ENCODE measurements around the gene PLB1.
"Not testable (repeated sequence)": the region's sequence is repeated elsewhere in the genome, so short reads cannot be mapped to it uniquely, and the experiment has no call there.

PLB1 gene

DNA sequence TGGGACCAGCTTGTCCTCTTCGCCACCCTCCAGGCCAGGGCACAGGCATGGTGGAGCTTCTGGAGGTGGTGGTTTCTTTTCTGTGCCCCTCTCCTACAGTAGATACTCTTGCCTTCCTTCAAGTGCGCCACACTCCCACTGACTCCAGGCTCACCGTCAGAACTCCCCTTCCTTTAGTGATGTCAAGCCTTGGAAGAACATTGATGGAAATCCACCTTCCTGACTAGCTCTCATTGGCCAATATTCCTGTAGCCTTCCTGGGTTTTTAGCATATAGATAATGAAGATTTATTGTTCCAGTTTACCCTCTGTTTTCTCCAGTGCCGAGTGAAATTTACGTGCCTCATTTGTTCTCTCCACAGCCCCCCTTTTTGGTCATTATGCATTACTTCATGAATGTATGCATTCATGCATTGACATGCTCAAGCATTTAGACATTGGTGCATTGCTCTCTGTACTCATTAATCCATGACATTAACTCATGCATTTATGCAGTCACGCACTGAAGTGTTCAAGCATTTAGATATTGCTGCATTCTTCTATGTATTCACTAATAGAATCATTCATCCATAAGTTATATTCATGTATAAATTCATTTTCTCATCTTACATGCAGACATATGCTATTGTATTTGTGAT, 37.3 kb downstream of the PLB1 start:
- DNase-seq (ENCODE audit: low read depth in 2 of 2), result no peak

DNA sequence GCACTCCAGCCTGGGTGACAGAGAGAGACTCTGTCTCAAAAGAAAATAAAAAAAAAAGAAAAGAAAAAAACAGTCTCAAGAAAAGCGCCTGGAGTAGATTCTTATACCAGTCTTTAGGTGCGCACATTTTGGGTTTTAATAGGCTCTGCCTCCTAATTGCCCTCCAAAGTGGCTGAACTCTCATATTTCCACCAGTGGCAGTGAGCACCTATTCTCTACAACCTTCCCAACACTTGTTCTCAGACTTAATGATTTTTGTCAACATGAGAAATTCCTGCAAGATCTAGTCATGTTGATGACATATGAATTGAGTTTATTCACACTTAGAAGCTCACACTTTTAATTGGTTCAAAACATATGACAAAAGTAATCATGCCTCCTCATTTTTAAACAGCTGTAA, 39.0 kb downstream of the PLB1 start:
- no peak for DNase-seq (ENCODE audit: low read depth in 2 of 2)

DNA sequence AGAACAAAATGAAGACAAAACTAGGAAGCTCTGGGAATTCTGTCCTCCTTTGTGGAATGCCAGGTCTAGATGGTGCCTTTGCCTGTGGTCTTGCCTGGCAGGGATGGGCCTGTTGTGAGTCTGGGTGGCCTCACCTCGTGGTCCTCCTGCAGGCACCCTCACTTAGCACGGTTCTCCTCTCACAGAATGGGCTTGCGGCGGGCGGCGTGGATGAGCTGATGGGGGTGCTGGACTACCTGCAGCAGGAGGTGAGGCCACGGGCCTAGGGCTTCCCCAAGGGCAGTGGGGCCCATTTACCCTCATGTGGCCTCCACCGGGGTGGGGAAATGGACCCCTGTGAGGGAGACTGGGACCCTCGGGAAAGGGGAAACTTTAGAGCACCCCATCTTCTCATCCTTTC, 42.3 kb downstream of the PLB1 start:
- no peak for DNase-seq (ENCODE audit: low read depth in 2 of 2)

DNA sequence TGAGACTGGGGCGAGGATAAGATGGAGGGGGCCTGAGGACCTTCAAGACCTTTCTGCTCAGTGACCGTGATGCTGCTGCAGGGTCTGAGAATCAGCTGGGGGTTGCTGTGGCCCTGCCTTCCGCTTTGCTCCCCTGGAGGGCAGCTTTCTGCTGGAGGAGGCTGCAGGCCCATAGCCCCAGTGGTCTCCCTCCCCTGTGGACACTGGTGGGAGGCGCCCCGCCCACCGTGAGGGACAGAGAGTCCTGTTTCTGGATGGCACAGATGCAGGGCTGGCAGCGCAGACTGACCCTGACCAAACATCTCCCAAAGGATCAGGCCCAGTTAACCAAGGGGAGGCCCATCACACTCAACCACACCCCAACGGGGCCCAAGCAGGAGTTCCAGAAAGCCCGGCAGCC, 42.8 kb downstream of the PLB1 start:
- no peak for DNase-seq (ENCODE audit: low read depth in 2 of 2)

DNA sequence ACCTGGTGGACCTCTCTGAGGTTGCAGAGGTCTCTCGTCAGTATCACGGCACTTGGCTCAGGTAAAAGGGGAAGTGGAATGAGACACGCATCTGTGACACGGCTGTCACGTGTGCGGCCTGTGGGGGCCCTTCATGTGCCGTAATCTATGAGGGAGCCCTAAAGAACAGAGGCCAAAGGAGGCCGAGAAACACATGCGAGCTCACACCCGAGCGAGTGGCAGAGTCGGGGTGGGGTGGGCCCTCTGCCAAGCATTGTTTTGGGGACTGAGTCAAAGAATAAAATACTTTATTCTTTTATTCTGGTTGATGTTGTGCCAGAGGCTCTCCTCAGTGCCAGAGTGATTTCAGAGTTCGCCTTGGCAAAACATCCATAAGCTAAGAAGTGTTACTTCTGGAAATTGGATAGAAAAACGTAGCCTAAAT, 43.3 kb downstream of the PLB1 start:
- DNase-seq (ENCODE audit: low read depth in 2 of 2), result no peak

DNA sequence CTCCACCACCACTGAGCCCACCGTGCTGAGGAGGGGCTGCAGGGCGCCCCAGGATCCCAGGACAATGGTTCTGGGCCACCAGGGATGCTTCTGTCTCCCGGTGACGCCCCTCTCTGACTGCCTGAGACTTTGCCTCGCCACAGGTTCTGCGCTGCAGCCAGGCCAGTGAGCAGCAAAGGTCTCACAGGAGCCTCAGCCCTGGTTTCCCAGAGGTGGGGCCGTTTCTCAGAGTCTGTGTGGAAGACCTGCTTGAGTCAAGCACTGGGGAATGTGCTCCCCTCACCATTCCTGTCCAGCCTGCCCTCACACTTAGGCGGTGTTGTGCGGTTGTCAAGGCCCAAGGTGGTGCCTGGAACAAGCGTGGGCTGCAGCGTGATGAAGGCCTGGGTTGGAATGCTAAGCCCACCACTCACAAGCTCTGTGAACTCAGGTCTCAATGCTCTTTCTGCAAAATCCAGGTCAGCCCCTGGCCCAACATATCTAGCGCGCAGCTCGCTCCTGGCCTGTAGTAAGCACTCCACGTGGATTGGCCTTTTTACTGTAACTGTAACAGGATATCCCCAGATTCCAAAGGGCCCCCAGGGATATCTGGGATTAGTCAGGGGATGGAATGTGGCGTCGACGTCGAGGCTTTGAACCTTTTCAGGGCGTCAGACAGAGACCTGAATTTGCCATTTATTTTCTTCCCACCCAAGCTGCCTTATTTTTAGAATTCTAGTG, 47.6 kb downstream of the PLB1 start:
- no peak for DNase-seq (ENCODE audit: low read depth in 2 of 2)

DNA sequence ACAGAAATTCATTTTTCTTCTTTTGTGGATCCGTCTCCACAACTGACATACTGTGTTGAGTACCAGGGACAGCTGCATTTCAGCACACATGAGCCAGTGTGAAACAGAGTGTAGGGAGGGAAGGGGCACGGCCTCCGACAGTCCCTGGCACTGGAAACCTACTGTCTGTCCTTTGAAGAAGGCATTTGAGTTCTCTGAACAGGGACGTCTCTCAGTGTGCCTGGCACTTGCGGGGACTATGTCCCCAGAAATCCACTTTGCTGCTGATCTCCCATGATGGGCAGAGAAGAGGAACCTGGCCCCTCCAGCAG, 48.1 kb downstream of the PLB1 start:
- no peak for DNase-seq (ENCODE audit: low read depth in 2 of 2)

DNA sequence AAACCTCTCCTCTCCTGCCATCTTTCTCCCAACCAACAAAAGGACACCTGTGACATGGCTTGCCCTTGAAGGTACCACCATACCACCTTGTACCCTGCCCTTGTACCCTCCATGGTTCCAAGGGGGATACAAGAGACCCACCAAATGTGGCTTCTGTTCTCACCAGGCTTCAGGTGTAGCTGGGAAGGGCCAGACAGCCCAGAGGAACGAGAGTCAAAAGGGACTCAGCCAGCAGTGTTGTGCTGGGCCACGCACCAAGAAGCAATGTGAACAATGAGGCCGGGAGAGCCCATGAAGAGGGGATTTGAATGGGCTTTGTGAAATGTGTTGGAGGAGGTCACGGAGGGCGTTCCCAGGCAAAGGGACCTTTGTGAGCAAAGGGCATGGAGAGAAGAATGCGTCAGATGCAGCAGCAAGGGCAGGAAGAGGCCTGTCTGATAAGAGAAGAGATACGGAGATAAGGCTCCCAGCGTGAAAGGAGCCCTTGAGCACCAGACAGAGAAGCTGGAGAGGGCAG, 48.6 kb downstream of the PLB1 start:
- DNase-seq (ENCODE audit: low read depth in 2 of 2), result peak in 1 of 2 donors; percentile 18

DNA sequence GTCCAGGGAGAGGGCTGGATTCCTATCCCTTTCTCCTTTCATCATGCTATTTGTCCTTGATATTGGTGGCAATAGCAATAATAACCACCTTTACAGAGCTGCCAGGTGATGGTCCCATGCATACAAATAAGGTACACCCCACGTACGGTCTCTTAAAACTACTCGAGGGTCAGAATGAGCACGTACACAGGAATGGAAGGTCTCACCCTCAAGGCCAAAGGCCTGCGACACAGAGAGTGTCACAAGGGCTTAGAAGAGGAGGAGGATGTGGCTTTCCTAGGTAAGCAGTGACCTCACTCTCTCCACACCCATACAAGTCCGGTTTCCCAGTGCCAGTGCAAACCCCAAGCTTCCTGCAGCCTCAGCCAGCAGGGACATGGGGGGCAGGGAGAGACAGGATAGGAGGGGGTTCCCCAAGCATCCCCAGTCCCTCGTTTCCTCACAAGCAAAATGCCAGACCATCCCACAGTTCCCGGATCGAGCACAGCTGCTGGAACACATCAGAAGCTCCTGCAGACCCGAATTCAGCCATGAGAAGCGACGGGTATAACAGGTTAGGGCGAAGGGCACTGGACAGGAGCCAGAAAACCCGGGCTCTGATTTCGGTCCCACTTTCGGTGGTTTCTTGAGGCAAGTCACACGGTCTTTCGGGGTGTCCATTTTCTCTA, 49.2 kb downstream of the PLB1 start:
- DNase-seq (ENCODE audit: low read depth in 2 of 2), result no peak

DNA sequence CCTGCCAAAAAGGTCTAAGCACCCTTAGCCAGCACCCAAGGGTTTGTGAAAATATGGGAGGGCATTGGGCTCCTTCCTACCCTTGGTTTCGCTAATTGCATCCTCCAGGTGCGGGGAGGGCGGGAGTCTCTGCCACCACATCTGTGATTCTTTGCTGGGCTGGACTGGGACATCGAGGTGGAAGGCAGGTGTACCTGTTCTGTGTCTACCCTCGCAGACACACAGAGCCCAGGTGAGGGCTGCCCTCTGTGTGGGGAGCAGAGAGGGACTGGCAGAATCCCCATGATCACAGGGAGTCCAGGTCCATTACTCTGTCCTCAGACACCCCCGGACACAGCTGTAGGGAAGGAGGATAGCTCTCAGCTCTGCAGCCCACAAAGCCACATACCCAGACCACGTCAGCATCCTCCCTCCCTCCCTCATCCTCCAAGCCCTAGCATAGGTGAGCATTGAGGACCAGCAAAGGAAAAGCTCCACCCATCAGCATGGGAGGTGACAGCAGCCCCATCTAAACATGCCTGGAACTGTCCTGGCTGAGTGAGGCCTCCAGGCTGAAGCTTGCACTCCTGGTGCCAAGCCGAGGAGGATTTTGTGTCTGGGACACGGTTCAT, 49.8 kb downstream of the PLB1 start:
- peak in 1 of 2 donors; percentile 13 for DNase-seq (ENCODE audit: low read depth in 2 of 2)

DNA sequence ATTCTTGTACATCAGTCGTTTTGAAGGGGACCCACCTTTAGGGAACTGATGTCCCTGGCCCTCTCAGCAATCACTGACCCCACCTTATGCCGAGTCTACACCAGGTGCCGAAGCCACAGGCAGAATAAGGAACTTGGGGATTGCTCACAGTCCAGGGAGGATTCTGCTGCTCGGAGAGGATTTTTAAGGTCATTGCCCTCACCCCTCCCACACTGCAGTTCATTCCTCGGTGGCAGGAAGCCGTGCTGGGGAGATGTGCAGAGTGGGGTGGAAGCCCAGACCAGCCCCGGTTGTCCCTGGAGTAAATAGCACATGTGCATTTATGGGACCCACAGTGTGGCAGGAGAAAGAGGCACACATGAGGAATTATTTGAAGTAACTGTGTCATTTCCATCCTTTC, 50.4 kb downstream of the PLB1 start:
- no peak for DNase-seq (ENCODE audit: low read depth in 2 of 2)

DNA sequence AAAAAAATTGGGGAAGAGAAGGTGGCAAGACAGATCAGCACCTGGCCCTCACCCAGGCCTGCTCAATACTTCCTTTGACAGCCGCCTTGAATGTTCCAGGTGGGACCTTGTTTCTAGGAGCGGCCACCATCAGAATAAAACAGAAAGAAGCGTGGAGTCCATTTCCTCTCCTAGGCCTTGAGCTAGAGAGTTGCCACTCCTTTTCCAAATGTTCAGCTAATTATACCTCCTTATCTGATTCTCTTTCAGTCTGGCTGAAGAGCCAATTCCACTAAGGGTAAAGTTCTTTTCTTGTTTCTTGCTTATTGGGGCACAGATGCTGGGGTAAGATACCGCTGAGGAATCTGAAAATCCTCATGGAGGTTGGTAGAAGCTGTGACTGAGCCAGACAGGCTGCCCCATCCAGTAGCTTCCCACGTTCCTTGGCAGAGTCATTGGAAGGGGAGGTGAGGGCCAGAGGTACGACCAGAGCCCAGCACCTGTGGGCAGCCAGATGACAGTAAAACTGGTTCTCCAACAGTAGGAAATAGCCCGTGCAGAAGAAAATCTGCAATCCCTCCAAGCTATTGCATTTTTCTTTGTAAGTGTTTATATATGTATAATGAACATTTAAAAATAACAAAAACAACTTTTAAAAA, 51.5 kb downstream of the PLB1 start:
- no peak for DNase-seq (ENCODE audit: low read depth in 2 of 2)

DNA sequence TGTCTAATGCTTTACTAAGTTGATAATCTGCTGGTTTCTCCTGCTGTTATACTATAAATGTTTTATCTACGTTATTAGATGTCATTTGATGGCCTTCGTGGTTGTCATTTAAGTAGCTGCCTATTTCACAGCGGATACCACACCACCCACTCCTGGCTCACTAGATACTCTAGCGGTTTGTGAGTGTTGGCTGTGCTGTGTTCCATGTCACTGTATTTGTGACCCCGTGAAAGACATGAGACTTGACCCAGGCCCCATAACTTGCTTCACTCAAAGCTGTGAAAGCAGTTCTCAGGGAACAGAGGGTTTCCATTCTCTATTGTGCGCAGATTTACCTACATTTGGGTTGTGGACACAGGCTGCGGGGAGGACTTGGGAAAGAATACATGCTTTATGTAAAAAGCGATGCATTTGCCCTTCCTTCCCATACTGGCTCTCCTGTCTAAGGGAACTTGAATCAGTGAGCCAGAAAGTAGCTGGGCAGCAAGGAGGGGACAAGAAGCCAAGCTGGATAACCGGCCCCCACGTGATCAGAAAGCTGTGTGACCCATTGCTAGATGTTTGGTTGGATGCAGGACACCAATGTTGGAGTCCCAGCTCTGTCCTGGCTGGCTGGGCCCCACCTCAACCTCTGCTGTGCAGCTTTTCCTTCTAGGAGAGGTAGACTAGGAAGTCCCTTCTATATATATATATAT, 52.2 kb downstream of the PLB1 start:
- peak in 1 of 2 donors; percentile 21 for DNase-seq (ENCODE audit: low read depth in 2 of 2)

DNA sequence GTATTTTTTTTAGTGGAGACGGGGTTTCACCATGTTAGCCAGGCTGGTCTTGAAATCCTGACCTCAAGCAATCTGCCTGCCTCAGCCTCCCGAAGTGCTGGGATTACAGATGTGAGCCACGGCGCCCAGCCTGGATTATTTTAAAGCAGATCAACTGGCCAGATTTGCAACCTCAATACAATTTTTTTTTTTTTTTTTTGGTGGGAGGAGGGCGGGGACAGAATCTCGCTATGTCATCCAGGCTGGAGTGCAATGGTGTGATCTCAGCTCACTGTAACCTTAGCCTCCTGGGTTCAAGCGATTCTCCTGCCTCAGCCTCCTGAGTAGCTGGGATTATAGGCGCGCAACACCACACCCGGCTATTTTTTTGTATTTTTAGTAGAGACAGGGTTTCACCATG, 54.5 kb downstream of the PLB1 start:
- not testable (repeated sequence) for DNase-seq (ENCODE audit: low read depth in 2 of 2)

DNA sequence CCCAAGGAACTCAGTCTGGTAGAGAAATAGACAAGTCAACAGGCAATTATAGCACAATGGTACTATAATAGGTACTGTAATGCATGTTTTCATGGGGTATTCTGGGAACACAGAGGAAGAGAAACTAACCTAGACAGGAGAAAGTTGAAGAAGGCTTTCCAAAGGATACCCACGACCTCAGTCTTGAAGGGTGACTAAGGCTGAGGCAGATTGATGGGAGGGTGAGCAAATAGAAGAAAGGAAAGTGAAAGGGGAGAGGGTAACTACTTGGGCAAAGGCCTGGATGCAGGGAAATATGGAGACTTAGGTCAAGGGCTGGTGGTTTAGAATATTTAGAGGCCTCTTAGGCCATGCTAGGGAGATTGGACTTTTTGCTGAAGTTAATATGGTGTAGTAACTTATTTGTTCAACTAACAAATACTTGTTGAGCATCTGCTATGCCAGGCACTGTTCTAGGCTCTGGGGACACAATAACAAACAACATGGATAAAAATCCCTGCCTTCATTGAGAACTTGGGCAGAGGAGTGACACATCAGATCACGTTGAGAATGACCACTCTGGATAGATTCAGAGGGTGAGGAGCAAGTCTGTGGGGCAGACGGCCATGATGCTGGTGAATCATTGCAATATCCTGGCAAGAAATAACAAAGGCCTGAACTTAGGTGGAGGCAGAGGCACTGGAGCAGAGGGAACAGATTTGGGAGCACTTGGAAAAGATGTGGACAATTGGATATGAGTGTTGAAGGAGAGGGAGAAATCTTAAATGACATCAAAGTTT, 56.4 kb downstream of the PLB1 start:
- no peak for DNase-seq (ENCODE audit: low read depth in 2 of 2)

DNA sequence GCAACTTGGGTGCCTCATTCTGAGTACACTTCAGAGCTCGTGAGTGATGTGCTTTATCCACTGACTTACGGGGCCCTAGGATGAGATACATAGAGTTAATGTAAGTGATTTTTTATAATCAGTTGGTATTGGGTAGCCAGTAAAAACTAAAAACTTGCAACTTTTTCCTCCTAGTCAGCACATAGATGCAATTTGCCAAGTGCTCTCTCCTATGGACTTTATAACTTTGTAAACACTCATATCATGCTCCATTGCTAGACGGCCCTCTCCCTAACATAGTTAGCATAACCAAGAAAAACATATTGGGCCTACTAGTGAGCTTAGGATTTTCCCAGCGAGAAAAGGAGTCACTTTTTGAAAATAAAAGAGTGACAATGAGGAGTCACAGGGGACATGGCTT, 60.4 kb downstream of the PLB1 start:
- no peak for DNase-seq (ENCODE audit: low read depth in 2 of 2)

DNA sequence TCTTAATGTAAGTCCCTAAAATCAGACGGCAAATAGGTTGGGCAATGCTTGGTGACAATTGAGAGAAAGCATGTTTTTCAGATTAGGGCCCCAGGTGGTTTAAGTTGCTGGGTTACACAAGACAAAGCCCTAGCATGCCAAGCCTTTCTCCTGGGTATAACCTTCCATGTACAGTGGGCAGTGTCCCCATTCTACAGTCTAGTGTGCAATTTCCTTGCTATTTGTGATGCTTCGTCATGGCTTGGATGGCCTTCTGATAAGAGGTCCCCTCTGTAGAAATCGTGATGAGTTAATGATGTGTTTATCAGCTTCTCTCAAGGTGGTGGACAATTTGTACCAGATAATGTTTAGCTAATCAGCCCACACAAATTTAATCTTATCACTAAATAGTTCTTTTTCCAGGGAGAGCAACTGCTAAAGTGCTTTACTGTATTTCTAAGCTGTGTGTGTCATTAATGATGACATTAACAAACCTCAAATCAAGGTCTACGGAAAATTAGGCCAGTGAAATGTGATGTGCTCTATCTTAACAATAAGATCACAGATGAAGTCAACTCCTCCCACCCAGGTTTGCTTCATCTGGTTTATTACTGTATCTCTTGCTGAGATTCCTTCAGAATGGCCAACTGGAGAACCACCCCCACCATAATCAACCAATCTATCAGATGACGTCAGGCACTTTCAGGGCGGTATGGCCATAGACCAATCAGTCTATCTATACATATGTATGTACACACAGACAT, 61.7 kb downstream of the PLB1 start:
- no peak for DNase-seq (ENCODE audit: low read depth in 2 of 2)

DNA sequence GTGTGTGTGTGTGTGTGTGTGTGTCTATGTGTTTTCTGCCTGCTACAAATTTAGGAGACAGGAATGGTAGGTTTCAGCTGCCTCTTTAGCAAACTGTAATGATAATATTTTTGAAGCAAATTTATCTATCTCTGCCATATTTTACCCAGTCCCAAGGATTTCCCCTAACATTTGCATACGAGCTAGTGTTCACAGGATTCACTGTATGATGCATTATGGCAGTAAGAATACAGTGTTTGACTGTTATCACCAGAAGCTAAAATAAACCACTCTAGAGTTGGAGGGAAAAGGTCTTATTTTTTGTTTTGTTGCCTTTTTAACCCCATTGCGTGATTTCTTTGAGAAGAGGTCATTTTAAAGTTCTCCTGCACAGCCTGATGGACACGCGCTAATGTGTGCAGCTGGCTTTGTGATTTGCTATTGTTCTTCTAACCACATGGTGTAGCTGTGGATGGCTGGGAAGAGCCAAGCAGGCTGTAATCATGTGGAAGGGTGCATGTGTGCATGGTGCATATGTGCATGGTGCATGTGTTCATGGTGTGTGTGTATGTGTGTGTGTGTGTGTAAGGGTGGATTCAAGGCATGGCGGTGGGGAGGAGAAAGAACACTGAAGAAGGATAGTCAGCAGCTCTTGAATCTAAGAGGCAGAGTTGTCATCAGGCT, 62.4 kb downstream of the PLB1 start:
- no peak for DNase-seq (ENCODE audit: low read depth in 2 of 2)

DNA sequence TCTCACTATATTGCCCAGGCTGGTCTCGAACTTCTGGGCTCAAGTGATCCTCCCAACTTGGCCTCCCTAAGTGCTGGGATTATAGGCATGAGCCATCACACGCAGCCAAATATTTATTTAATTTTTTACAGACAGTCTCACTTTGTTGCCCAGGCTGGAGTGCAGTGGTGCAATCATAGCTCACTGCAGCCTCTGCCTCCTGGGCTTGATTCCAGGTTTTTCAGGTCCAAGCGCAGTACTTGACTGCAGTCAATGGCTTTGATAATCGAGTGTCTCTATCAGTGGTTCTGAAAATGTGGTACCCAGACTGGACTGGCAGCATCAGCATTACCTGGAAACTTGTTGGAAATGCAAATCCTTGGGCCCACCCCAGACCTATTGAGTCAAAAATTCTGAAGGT, 63.1 kb downstream of the PLB1 start:
- no peak for DNase-seq (ENCODE audit: low read depth in 2 of 2)

DNA sequence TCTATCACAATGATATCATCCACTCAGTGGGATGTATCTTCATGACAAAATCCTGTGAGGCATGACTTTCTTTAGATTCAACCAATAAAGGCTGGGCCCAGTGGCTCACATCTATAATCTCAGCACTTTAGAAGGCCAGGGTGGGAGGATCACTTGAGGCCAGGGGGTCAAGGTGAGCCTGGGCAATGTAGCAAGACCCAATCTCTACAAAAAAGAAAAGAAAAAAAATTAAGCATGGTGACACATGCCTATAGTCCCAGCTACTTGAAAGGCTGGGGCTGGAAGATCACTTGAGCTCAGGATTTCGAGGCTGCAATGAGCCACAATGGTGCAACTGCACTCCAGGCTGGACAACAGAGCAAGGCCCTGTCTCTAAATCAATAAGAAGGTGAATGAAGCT, 68.0 kb downstream of the PLB1 start:
- no peak for DNase-seq (ENCODE audit: low read depth in 2 of 2)

Measured in activated CD8-positive, alpha-beta memory T cell treated with anti-CD3 and anti-CD28 coated beads for 4 hours (primary cell).